ENCODE results near the gene PAK6. TPM values are rescaled to one million over a fixed set of nuclear protein-coding genes. Genes with fewer than 3 reads are reported as not detected.

Gene PAK6
- total and polyA plus RNA-seq, 9 of the 15 experiments (the other 6 are each of a cell fraction or from before 2014, with no cell fraction given), result 0.03 to 0.74 (median 0.16) TPM; not detected in 2

GRCh38 chr15:40249477-40250303 lies 10.8 kb downstream of the PAK6 start (continued):
- peak in 1 of 3 experiments; percentile 30 for TF ChIP-seq YY1 (IDR thresholded peaks at IDR 0.05; ENCODE audit: borderline replicate concordance in 1 of 3, control insufficient read depth in 1 of 3, extremely low read depth in 1 of 3, insufficient read depth in 3 of 3, insufficient read length in 1 of 3, insufficient replicate concordance in 2 of 3, low read depth in 1 of 3, low read length in 2 of 3)
- TF ChIP-seq CTBP1 (IDR thresholded peaks at IDR 0.05; ENCODE audit: borderline replicate concordance), result peak; percentile 90
- 0 out of 2 replicates have a peak, but pooled peaks have one; percentile 21 for TF ChIP-seq MTA1 (IDR thresholded peaks at IDR 0.05; ENCODE audit: borderline replicate concordance)
- 0 out of 2 replicates have a peak, but pooled peaks have one; percentile 51 for TF ChIP-seq HMBOX1 (IDR thresholded peaks at IDR 0.05)
- peak in 1 of 2 experiments; percentile 70; a peak in 1 of 4 replicates for TF ChIP-seq FOXA3 (CRISPR knock-in tag; conservative IDR thresholded peaks at IDR 0.05 in 1 of 2, IDR thresholded peaks at IDR 0.05 in 1 of 2)
- peak in 1 of 2 experiments; percentile 66; a peak in 1 of 4 replicates for TF ChIP-seq RCOR1 (IDR thresholded peaks at IDR 0.05; ENCODE audit: borderline replicate concordance in 1 of 2, low read depth in 2 of 2, low read length in 2 of 2)
- peak; percentile 68; the same call in 1 of the 2 replicates for TF ChIP-seq SMARCE1 (IDR thresholded peaks at IDR 0.05)
- 0 out of 2 replicates have a peak, but pooled peaks have one; percentile 3 for TF ChIP-seq JUND (IDR thresholded peaks at IDR 0.05; ENCODE audit: borderline replicate concordance, low read depth, low read length)
- TF ChIP-seq JUND (tag; IDR thresholded peaks at IDR 0.05; ENCODE audit: borderline replicate concordance, low read depth, low read length), result no peak
- TF ChIP-seq RNF219 (CRISPR knock-in tag; IDR thresholded peaks at IDR 0.05), result no peak
- TF ChIP-seq, protein P1, sequence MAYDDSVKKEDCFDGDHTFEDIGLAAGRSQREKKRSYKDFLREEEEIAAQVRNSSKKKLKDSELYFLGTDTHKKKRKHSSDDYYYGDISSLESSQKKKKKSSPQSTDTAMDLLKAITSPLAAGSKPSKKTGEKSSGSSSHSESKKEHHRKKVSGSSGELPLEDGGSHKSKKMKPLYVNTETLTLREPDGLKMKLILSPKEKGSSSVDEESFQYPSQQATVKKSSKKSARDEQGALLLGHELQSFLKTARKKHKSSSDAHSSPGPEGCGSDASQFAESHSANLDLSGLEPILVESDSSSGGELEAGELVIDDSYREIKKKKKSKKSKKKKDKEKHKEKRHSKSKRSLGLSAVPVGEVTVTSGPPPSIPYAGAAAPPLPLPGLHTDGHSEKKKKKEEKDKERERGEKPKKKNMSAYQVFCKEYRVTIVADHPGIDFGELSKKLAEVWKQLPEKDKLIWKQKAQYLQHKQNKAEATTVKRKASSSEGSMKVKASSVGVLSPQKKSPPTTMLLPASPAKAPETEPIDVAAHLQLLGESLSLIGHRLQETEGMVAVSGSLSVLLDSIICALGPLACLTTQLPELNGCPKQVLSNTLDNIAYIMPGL (CRISPR knock-in tag; IDR thresholded peaks at IDR 0.05), result no peak
- no peak for TF ChIP-seq ZNF133 (CRISPR knock-in tag; IDR thresholded peaks at IDR 0.05)

All from K562 (cell line).